Stimulated activated naive CD8-positive, alpha-beta T cell treated with anti-CD3 and anti-CD28 coated beads, Interleukin-15, Interleukin-2, amounts not matched to agents 100 U/mL and 50 U/mL, for 24 hours (primary cell): ENCODE measurements around the gene BARHL1.
A peak's percentile ranks its signal among the peaks of the same experiment; 100 is the strongest.

Experiments used
- ATAC-seq: fragments of 150-1000 bp; cut with Tn5 transposase; one replicate; pipeline ENCODE4 v1.10.0; 2021
- DNase-seq: peaks from one replicate; pipeline ENCODE4 v3.0.0; 2021

The BARHL1 gene

DNA sequence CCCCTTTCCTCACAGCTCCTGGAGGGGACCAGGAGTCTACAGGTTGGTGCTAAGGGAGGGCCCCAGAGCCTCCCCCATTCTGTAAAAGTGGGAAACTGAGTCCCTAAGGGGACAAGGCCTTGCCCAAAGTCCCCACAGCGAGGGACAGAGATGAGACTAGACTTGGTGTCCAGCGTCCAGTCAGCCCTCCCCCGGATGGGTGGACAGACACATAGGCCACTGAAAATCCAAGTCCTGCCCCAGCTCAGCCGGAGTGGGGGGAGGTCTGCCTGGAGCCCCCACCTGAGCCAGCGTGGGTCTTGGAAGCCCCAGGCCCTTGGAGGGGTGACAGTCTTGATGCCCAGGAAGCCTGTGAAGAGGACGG, 5.2 kb downstream of the BARHL1 start:
- ATAC-seq (no peak), DNase-seq (no peak)

DNA sequence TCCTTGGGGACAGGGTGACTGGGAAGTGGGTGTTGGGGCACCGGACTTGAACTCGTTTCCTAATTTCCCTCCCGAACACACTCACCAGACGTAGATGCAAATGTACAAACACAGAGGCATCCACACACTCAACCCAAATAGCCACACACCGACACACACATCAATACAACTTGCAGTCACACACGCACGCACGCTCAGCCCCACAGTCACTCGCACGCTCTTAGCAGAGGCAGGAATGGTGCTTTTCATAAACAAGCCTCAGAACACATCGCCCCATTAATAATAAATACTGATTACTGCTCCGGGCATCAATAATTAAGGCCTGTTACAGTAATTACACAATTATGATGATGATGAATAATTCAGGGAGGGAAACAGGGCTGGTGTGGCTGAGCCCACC, 5.7 kb downstream of the BARHL1 start:
- DNase-seq (no peak), ATAC-seq (no peak)

GRCh38 chr9:132588501-132589147, 6.2 kb downstream of the BARHL1 start:
- DNase-seq (no peak), ATAC-seq (no peak)

- no peak for DNase-seq
- no peak for ATAC-seq
Measured at GRCh38 chr9:132589148-132590036, 7.0 kb downstream of the BARHL1 start.

GRCh38 chr9:132590037-132590317, 7.6 kb downstream of the BARHL1 start:
- DNase-seq (no peak), ATAC-seq (no peak)

DNA sequence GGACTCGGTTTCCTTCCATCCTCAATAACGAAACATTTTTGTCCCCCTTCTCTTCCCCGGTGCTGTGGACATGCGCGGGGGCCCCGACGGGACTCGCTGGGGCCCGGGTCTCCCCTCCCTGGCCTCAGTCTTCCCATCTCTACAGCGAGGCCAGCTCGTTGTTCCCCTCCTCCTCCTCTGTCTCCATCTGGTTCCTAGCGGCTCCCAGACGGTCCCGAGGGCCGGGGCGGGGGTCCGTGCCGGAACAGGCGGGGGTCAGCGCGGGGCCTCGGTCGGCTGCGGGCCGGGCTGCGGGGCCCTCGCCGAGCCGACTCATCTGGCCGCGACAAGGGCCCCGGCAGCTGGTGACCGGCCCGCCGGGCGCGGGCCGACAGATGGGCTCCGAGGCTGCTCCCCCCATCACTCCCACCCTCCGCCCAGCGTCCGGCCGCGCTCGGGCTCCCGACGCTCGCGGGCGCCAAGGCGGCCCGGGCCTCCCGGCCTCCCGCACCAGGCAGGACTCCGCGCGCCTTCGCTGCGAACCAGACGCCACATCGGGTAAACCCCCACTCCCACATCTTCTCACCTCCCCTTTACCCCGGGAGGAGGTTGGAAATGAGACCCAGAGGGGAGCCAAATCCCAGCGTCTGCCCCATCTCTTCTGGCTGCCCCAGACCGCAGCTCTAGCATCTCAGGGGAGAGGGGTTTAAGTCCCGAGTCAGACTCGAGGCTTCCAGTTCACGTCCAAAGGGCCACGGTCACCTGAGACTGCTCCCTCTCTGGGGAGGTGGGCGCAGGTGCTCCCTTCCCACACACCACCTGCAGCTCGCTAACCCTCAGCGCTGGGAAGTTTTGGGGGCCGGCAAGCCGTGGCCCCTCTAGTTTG, 8.1 kb downstream of the BARHL1 start:
- ATAC-seq (no peak), DNase-seq (no peak)

DNA sequence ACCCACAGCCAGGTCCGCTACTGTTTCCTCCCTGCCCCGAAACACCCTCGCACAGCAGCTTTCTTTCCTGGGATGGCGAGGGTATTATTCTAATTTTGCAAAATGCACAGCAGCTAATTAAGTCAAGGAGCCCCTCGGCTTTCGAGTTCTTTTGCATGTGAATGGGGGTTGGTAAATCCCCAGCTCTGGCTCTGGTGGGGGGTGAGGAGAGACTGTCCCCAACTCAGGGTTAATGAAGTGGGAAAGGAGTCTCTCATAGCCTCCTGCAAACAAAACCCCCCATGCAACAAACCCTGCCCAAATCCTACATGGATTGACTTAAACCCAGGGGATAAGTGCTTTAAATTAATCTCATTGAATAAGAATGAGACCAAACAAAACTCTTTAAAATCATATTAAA, 8.8 kb downstream of the BARHL1 start:
- DNase-seq (no peak), ATAC-seq (no peak)

DNA sequence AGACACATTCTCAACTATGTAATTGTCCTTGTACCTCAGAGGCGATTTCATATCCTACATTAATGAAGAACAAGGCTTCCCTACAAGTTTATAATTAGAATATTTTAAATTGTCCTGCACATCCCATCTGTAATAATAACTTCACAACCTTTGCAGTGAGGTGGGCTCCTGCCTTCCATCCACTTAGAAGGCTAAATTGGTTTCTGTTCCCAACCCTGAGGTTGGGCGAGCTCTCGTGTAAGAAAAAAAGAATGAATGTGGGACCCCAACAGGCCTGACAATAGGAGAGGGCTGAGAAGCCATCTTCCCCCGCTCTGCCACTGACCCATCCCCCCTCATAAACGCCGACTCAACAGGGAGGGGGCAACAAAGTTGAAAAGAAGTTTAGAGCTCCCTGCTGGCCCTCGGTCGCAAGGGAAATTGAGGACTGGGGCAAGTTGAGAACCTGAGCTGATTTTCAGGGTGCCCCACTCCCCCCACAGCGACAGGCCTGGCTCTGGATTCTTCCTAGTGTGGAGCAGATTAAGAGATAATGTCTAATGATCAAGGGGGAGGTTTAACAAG, 9.4 kb downstream of the BARHL1 start:
- DNase-seq (no peak), ATAC-seq (no peak)

DNA sequence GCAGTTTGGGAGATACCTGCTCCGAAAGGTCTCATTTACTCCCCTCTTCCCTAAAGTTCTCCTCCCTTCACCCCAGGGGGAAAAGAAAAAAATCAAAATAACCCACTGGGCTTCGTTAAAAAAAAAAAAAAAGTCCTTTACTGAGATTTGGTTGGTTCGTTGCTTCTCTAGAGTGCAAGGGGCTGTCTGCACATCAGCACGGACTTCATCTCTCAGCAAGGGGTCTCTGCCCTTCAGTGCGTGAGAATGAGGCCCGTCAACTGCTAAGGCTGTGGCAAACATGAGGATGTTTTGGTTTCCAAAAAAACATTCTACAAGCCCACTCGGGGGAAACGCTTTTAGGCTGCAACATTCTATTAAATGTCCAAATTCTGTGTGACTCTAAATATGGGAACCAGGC, 10.0 kb downstream of the BARHL1 start:
- ATAC-seq: no peak
- no peak for DNase-seq

DNA sequence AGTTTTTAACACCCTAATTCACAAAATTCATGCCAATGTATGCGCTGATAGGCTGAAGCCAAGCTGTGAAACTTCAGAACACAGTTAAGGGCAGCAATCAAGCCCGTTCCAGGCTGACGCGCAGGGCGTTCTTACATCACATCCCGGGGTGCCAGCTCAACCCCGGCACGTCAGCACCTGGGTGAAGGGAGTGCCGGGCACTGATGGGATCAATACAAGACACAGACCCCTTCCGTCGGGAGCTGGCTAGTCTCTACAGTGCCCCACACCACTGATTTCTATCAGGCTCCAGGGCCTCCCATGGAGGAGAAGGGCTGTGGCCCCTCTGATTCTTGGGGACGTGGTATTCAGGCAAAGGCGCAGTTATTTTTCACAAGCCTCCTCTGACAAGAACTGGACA, 12.0 kb downstream of the BARHL1 start:
- DNase-seq (no peak), ATAC-seq (no peak)

DNA sequence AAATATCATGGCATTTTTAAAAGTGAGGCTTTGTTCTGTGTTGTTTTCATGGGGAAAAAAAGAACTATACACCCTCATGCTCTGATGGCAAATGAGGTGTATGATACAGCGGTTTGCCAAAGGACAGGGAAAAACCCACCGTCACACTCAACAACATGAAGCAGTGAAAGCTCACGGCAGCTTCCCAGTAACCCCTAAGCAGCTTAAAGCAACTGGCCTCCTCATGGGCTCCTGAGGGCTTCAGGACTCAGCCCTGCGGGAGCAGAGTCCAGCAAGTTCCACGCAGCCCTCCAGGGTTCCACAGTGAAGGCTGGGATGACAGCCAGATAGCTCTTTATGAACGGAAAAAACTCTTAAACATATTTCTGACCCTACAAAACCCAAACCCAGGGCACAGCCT, 12.9 kb downstream of the BARHL1 start:
- ATAC-seq (no peak), DNase-seq (no peak)

DNA sequence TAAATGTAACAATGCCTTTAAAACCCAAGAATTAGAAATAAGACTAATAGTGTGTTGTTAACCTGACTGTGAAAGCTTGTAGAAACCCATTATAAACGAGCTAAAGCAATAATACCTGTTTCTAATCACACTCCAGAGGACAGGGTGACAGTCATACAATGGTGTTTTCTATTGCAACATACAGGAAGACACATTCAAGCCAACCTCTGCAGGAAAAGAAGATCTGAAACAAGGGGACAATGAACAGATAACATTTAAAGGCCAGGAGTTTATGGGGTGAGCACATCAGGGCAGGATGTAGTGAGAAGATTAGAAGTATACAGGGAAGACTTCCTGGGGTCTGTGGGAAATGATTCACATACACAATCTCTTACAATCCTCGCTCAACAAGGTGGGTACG, 13.8 kb downstream of the BARHL1 start:
- ATAC-seq (no peak), DNase-seq (no peak)

DNA sequence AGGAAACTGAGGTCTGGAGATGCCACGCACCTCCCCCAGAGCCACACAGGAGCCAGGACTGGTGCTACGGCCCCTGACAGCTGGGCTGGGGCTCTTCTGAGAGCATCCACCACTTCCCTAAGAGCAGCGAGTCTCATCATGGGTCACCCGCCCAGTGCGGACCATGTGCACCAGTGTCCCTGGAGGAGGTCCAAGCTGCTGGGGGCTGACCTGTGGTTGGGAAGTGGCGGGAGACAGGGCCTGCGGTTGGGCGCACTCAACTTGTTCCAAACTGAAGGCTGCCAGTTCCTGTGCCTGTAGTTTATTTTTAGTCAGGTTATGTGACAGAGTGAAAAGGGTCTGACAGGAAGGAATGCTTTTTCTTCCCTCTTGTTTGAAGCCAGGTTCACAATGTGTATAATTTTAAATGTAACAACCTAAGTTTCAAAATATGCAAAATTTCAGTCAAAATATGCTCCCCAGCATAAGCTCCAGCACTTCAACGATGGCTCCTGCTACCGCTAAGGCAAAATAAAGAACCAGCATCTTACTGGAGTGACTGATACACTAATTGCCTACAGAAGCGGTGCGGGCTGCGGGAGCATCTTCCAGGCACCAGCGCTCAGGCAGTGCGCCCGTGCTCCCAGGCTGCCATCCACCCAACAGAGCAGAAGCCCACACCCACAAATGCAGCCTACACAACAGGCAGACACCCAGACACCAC, 14.8 kb downstream of the BARHL1 start:
- no peak for DNase-seq
- ATAC-seq: no peak

GRCh38 chr9:132600326-132600984, 18.0 kb downstream of the BARHL1 start:
- no peak for ATAC-seq
- no peak for DNase-seq

DNA sequence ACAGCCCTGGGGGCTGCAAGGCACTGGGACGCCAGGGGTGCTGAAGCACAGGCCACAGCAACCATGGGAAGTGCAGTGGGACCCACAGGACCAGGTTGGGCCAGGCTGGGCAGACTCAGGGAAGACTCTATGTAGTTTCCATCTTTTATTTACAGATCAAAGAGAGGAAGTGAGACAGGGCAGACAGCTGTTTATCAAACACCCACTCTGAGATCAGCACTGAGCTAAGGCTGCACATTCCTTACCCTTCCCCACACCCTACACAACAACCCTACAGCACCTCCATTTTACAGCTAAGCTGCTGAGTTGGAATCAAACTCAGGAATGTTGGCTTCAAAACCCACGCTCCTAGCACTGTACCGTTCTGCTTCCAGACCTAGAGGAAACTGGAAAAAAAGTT, 19.8 kb downstream of the BARHL1 start:
- no peak for DNase-seq

GRCh38 chr9:132605387-132605786, 23.0 kb downstream of the BARHL1 start:
- no peak for DNase-seq
- ATAC-seq: no peak

More for the DNA sequence above, 19.8 kb downstream of the BARHL1 start:
- ATAC-seq: no peak

DNA sequence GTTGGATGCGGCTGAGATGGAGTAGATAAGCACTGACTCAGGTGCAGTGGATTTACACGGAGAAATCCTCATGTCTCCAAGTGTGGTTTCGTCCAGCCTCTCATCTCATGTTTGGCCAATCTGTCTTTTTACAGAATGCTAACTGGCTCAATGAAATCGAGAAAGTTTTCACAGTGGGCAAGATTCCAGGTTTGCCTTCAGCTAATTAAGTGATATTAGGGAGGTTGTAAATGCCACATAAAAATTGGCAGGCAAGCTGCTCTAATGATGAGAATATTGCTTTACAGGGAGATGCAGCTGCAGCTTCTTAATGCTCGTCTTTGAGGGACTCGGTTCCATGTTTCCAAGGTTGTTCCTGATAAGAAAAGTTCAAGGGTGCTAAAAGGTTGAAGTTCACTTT, 23.7 kb downstream of the BARHL1 start:
- DNase-seq: no peak
- no peak for ATAC-seq

DNA sequence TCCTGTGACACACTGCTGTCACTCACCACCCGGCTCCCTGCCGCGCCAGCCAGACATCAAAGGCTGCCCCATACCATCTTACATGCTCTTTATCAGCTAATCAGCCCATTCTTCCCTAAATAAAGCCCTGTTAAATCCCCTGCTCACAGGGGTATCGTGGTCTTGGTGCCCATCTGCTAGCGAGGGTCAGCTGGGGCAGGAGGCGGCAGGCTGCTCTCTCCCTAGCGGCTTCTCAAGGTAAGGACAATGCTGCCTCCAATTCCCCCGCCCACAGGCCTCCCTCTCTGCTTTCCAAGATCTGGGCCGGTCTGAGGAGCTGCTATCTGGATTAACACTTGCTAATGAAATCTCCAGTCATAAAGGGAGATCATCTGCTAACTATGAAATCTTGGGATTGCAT, 26.8 kb downstream of the BARHL1 start:
- no peak for ATAC-seq

DNA sequence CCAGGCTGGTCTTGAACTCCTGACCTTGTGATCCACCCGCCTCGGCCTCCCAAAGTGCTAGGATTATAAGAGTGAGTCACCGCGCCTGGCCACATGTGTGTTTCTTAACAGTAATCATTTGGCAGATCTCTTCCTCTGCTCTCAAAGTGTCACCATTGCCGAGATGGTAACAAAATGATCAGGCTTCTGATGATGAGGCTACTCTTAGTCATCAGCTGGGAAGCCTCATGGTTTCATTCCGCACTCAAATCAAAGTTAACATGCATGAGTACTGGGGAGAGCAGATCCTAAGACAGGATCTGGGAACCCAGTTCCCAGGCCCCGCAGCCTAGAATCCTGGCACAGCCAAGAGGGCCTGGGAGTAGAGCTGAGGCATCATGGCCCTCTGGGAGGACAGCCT, 27.4 kb downstream of the BARHL1 start:
- ATAC-seq (peak; percentile 32), DNase-seq (no peak)

More for the DNA sequence above, 26.8 kb downstream of the BARHL1 start:
- DNase-seq: no peak

GRCh38 chr9:132610661-132611060, 28.3 kb downstream of the BARHL1 start:
- DNase-seq: no peak

DNA sequence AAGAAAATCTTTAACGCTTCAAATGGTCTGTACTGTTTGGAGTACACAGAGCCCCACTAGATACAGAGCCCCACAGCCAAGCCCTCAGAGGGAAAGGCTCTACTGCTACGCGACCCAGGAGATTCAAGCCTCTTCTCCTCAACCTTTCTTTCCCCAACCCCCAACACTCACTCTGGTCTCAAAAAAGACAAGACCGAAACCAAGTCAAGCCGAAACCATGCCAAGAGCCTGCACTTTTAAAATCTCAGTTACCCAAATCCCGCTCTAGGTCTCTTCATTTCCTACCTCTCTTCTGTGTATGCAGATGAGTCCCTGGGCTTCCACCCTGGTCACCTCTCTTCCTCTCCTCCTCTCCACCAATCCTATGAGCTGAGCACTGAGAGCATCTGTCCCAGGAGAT, 31.9 kb downstream of the BARHL1 start:
- no peak for ATAC-seq
- no peak for DNase-seq

More at GRCh38 chr9:132610661-132611060, 28.3 kb downstream of the BARHL1 start:
- no peak for ATAC-seq

GRCh38 chr9:132615774-132616173, 33.4 kb downstream of the BARHL1 start:
- no peak for ATAC-seq
- DNase-seq: no peak
